AG09309 (cell line): Measurements from ENCODE around the gene CRYBB3.

Experiments used
- DNase-seq: peaks from one replicate; pipeline ENCODE4 v3.0.0-alpha.2; 2010; ENCODE audit warnings: low read depth
- H3K4me3 ChIP-seq: 2 replicates; pipeline ENCODE4 v1.5.1; 2011; ENCODE audit warnings: mild to moderate bottlenecking, low read depth, low read length, moderate library complexity; ENCODE audit not compliant: control insufficient read depth
- TF ChIP-seq, protein P1 (sequence below): IDR thresholded peaks from 2 replicates; pipeline ENCODE4 v1.5.1; 2011; ENCODE audit warnings: mild to moderate bottlenecking, low read depth, low read length, inconsistent platforms; ENCODE audit not compliant: insufficient read depth, control insufficient read depth; ENCODE audit errors: missing control alignments

Gene CRYBB3

DNA sequence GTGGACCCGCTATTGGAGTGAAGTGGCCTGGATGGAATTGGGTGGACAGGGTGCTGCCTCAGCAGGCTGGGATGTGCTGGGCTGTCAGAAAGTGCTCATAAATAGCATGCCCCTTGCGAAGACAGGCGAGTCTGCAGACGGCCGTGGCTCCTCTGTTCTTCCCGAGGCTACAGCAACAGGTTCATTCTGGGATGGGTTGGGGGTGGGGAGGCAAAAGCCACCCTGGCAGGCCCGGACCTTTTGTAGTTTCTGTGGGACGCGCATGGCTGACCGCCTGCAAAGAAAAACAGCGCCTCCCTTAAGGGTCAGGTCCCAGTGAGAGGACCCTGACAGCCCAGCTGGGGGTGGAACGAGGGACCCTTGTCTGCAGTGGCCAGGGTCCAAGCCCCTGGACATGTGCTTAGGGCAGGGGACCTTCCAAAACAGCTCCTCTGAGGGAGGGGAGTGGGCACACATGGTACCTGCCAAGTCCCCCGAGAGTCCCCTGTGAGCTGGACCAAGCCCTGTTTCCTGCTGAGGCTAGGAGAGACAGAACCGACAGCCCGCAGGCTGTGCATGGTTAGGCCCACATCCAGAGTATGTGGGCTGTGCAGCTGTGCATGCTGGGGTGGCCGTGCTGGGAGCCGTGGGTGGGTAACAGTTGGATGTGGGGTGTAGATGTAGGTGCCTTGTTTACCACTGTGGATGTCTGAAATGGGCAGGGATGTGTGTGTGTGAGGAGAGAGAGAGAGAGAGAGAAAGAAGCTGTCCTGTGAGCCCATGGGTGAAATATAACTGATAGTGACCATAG lies at the start of gene CRYBB3:
Gene CRYBB3 (plus strand): TSS at position 128 of the 790 bp plus-strand sequence. CDS start 1,539 bp downstream, outside the sequence.
- TF ChIP-seq, protein P1, sequence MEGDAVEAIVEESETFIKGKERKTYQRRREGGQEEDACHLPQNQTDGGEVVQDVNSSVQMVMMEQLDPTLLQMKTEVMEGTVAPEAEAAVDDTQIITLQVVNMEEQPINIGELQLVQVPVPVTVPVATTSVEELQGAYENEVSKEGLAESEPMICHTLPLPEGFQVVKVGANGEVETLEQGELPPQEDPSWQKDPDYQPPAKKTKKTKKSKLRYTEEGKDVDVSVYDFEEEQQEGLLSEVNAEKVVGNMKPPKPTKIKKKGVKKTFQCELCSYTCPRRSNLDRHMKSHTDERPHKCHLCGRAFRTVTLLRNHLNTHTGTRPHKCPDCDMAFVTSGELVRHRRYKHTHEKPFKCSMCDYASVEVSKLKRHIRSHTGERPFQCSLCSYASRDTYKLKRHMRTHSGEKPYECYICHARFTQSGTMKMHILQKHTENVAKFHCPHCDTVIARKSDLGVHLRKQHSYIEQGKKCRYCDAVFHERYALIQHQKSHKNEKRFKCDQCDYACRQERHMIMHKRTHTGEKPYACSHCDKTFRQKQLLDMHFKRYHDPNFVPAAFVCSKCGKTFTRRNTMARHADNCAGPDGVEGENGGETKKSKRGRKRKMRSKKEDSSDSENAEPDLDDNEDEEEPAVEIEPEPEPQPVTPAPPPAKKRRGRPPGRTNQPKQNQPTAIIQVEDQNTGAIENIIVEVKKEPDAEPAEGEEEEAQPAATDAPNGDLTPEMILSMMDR: no peak
- no peak within 1 kb of the TSS for H3K4me3 ChIP-seq
- no peak for DNase-seq

- TF ChIP-seq, protein P1: no peak
- H3K4me3 ChIP-seq: no peak overlapping the region
- no peak for DNase-seq
These were observed 45.5 kb upstream of the CRYBB3 start for GRCh38 chr22:25153961-25154666.

DNA sequence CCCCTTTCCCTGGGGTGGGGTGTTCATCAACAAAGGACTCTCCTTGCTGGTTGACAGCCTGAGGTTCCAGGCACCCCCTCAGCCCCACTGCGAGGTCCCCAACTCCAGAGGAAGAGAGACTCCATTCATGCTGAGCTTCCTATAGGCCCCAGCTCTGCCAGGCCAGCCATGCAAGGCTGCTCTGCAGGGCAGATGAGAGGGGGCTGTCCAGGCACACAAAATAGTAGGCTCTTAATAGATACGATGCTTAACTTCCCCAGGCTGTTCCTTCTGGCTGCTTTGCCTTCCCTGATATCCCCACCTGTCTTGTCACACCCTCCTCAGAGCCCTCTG lies 45.0 kb upstream of the CRYBB3 start:
- TF ChIP-seq, protein P1: no peak
- DNase-seq: no peak
- no peak overlapping the region for H3K4me3 ChIP-seq

DNA sequence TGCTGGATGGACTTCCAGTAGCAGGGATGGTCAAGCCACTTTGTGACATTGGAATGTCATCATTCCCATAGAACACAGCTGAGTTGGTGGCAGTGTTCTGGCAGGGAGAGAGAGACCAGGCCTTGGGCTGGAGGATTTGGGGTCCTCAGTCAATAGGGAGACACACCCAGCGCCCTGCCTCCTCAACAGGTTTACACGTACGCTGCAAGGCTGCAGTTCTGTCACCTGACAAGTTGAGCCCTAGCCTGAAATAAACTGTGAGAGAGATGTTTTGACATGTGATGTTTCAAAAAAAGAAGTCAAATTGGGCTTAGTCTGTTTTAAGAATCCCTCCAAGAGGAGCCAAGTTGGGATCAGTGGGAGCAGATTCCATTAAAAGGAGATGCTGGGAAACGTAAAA lies 42.9 kb upstream of the CRYBB3 start:
- TF ChIP-seq, protein P1: no peak
- no peak for DNase-seq
- H3K4me3 ChIP-seq: no peak overlapping the region

GRCh38 chr22:25159028-25159427 lies 40.6 kb upstream of the CRYBB3 start:
- DNase-seq: no peak
- H3K4me3 ChIP-seq: no peak overlapping the region

GRCh38 chr22:25160120-25160996 lies 39.3 kb upstream of the CRYBB3 start:
- H3K4me3 ChIP-seq: no peak overlapping the region
- no peak for DNase-seq

More at GRCh38 chr22:25159028-25159427, 40.6 kb upstream of the CRYBB3 start:
- TF ChIP-seq, protein P1: no peak

More at GRCh38 chr22:25160120-25160996, 39.3 kb upstream of the CRYBB3 start:
- TF ChIP-seq, protein P1: no peak
